PC-9 (cell line): ENCODE results near the gene STX19.
"Not testable (repeated sequence)": the region's sequence is repeated elsewhere in the genome, so short reads cannot be mapped to it uniquely, and the experiment has no call there.

Experiments
- CTCF ChIP-seq: fragments of 200-600 bp; sonication (generic); conservative IDR thresholded peaks from 2 replicates; pipeline ENCODE4 v1.6.1; 2017; ENCODE audit warnings: mixed run types, antibody characterized with exemption, mild to moderate bottlenecking, moderate library complexity
- EZH2 ChIP-seq: fragments of 200-600 bp; sonication (generic); IDR thresholded peaks from 2 replicates; pipeline ENCODE4 v1.8.0; 2017; ENCODE audit warnings: antibody characterized with exemption, low read depth

GRCh38 chr3:94044100-94044936, 15.9 kb upstream of the STX19 start:
- not testable (repeated sequence) for TF ChIP-seq CTCF, EZH2
